Mesothelial cell of epicardium (in vitro differentiated cells): ENCODE results near the gene PLCG1. TPM values are rescaled to one million over a fixed set of nuclear protein-coding genes. Genes with fewer than 3 reads are reported as not detected.
"Not testable (repeated sequence)": the region's sequence is repeated elsewhere in the genome, so short reads cannot be mapped to it uniquely, and the experiment has no call there.

Experiments used
- DNase-seq, 2 experiments: peaks; one replicate each; pipeline ENCODE4 v3.0.0; 2021; ENCODE audit warnings: low spot score in 2 of 2; ENCODE audit not compliant: unreplicated experiment in 2 of 2
- H3K27ac Mint-ChIP-seq: 2 replicates; pipeline ENCODE4 v1.8.0; 2021; ENCODE audit warnings: mixed read lengths
- H3K27me3 Mint-ChIP-seq: 2 replicates; pipeline ENCODE4 v1.8.0; 2021; ENCODE audit warnings: low read depth, mixed read lengths
- H3K36me3 Mint-ChIP-seq: 2 replicates; pipeline ENCODE4 v1.8.0; 2021; ENCODE audit warnings: mixed read lengths
- H3K4me1 Mint-ChIP-seq: 2 replicates; pipeline ENCODE4 v1.8.0; 2021; ENCODE audit warnings: mixed read lengths
- H3K4me3 Mint-ChIP-seq: 2 replicates; pipeline ENCODE4 v1.8.0; 2021; ENCODE audit warnings: mild to moderate bottlenecking, moderate library complexity, mixed read lengths
- H3K9me3 Mint-ChIP-seq: 2 replicates; pipeline ENCODE4 v1.8.0; 2021; ENCODE audit warnings: mixed read lengths
- total RNA-seq: library from RNA; stranded (reverse); gene quantifications from 3 replicates; pipeline ENCODE4 v1.2.1, GENCODE V29; 2021
- TF ChIP-seq, protein P1 (sequence below): fragments of 200-600 bp; sonication (generic); IDR thresholded peaks from one replicate; pipeline ENCODE4 v1.5.0; 2021; ENCODE audit warnings: antibody characterized with exemption; ENCODE audit not compliant: unreplicated experiment

Gene PLCG1
- total RNA-seq, 1 donor from 2014 or later, result 301 TPM

DNA sequence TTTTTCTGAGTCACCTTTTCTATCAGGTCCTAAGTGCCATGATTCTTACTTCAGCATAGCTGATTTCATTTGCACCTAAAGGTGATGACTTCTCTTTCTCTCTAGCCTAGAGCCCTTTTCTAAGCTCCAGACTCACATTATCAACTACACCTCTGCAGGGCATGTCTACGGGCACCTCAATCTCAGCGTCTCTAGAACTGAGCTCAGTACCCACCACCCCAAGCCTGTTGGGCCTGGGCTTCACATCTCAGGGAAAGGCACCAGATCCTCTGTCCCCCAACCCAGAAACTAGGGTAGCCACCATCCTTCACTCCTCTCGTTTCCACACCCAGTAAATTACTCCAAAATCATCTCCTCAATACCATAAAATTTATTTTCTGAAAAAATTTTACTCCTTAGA, 10.6 kb upstream of the PLCG1 start:
- Mint-ChIP-seq H3K36me3 (peaks cover 38% of the 10 kb centered on the region), H3K27ac (peak overlapping the region; percentile 1), H3K9me3 (no peaks in the 10 kb centered on the region), H3K27me3 (no peaks in the 10 kb centered on the region), H3K4me3 (no peak overlapping the region), H3K4me1 (no peaks in the 10 kb centered on the region)
- TF ChIP-seq, protein P1, sequence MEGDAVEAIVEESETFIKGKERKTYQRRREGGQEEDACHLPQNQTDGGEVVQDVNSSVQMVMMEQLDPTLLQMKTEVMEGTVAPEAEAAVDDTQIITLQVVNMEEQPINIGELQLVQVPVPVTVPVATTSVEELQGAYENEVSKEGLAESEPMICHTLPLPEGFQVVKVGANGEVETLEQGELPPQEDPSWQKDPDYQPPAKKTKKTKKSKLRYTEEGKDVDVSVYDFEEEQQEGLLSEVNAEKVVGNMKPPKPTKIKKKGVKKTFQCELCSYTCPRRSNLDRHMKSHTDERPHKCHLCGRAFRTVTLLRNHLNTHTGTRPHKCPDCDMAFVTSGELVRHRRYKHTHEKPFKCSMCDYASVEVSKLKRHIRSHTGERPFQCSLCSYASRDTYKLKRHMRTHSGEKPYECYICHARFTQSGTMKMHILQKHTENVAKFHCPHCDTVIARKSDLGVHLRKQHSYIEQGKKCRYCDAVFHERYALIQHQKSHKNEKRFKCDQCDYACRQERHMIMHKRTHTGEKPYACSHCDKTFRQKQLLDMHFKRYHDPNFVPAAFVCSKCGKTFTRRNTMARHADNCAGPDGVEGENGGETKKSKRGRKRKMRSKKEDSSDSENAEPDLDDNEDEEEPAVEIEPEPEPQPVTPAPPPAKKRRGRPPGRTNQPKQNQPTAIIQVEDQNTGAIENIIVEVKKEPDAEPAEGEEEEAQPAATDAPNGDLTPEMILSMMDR, result no peak
- DNase-seq, result no peak

DNA sequence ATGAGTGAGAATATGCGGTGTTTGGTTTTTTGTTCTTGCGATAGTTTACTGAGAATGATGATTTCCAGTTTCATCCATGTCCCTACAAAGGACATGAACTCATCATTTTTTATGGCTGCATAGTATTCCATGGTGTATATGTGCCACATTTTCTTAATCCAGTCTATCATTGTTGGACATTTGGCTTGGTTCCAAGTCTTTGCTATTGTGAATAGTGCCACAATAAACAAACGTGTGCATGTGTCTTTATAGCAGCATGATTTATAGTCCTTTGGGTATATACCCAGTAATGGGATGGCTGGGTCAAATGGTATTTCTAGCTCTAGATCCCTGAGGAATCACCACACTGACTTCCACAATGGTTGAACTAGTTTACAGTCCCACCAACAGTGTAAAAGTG, 9.0 kb upstream of the PLCG1 start:
- H3K36me3 Mint-ChIP-seq, result peaks cover 33% of the 10 kb centered on the region
- H3K9me3 Mint-ChIP-seq, H3K4me1 Mint-ChIP-seq, H3K4me3 Mint-ChIP-seq, DNase-seq, H3K27ac Mint-ChIP-seq, H3K27me3 Mint-ChIP-seq: not testable (repeated sequence)

GRCh38 chr20:41131594-41132387, 5.6 kb upstream of the PLCG1 start:
- peaks cover 11% of the 10 kb centered on the region for H3K4me1 Mint-ChIP-seq
- TF ChIP-seq, protein P1, result no peak

GRCh38 chr20:41132388-41132775, 5.0 kb upstream of the PLCG1 start:
- H3K9me3 Mint-ChIP-seq, DNase-seq, H3K4me3 Mint-ChIP-seq, H3K27ac Mint-ChIP-seq, H3K27me3 Mint-ChIP-seq: not testable (repeated sequence)
- peaks cover 11% of the 10 kb centered on the region for H3K4me1 Mint-ChIP-seq
- H3K36me3 Mint-ChIP-seq, result peaks cover 21% of the 10 kb centered on the region

More at GRCh38 chr20:41131594-41132387, 5.6 kb upstream of the PLCG1 start:
- peaks cover 24% of the 10 kb centered on the region for H3K36me3 Mint-ChIP-seq
- H3K4me3 Mint-ChIP-seq, result no peak overlapping the region
- no peak for DNase-seq
- H3K9me3 Mint-ChIP-seq, result no peaks in the 10 kb centered on the region
- H3K27ac Mint-ChIP-seq, result no peak overlapping the region
- H3K27me3 Mint-ChIP-seq, result no peaks in the 10 kb centered on the region

DNA sequence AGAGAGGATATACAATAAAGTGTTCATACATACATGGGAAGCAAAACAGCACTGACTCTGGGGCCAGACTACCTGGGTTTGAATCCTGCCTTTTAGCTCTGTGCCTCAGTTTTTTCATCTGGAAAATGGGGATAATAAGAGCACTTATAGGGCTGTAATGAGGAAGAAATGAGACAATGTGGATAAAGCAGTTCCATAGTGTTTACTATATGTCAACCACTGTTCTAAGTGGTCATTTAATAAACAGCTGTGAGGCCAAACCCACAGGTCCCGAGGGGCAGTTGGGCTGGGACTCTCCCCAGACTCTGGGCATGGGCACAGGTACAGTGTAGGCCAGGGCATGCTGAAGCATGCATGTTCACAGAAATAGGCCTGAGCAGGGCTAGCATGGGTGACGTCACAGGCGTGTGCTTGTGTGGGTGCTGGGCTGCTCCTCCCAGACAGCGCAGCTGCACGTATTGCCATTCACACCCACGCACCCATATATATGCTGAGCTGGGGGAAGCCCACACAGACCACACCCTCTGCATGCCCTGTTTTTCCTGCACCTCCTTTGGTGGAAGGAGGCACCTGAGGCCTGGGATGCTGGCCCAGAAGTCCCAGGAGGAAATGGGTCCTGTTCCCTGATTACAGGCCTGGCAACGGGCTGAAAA, 3.5 kb upstream of the PLCG1 start:
- TF ChIP-seq, protein P1, result no peak
- H3K4me1 Mint-ChIP-seq, result peaks cover 14% of the 10 kb centered on the region
- H3K27ac Mint-ChIP-seq, result no peak overlapping the region
- H3K36me3 Mint-ChIP-seq, result peaks cover 14% of the 10 kb centered on the region
- DNase-seq, result no peak
- H3K4me3 Mint-ChIP-seq, result no peak overlapping the region
- no peaks in the 10 kb centered on the region for H3K27me3 Mint-ChIP-seq
- no peaks in the 10 kb centered on the region for H3K9me3 Mint-ChIP-seq

DNA sequence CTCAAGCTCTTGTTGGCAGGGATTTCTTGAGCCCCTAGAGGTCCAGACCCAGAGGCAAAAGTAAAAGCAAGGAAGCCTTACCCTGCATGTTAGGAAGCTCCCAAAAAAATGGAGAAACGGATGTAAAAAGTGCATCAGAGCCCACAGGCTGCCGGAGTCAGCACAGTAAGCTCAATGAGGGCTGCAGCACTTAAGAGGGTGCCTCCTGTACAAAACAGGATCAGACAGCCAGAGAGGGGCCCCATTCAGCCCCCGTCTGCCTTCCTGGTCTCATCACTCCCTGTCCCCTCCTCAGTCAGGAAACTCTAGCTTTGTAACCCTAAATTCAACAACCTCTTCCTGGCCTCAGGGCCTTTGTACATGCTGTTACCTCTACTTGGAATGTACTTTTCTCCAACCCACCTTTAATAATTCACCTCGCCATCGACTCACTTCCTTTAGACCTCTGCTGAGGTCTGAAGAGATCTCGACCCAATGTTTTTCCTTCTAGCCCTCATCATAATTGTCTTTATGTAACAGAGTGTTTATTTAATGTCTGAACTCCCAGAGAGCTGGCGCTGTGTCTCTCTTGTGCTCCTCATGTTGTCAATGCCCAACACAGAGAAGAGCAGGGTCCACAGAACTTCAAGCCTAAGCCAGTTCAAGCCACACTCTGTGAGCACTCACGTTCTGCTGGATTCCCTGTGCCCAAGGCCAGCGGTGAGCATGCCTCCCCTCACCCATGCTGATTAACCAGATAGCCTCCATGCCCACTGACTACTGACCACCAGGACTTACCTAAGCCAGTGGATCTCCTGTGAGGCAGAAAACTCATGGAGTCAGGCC, 2.8 kb upstream of the PLCG1 start:
- peaks cover 22% of the 10 kb centered on the region for H3K4me1 Mint-ChIP-seq

More for the DNA sequence above, 2.8 kb upstream of the PLCG1 start:
- Mint-ChIP-seq H3K27me3 (no peaks in the 10 kb centered on the region), H3K4me3 (no peak overlapping the region), H3K36me3 (peaks cover 12% of the 10 kb centered on the region), H3K9me3 (no peaks in the 10 kb centered on the region), H3K27ac (no peak overlapping the region)
- no peak for DNase-seq
- TF ChIP-seq, protein P1, result no peak
